Esophagus muscularis mucosa (tissue), 4 donors: ENCODE measurements around the gene PBX3. TPM values are rescaled to one million over a fixed set of nuclear protein-coding genes. Genes with fewer than 3 reads are reported as not detected.

Source experiments
- DNase-seq: peaks from one replicate; pipeline ENCODE4 v3.0.0-alpha.2; 2017; ENCODE audit errors: extremely low spot score
- H3K27ac ChIP-seq, 4 donors: fragments of 200-600 bp; sonication (generic); replicated peaks in 1 of 4; 1 replicate in 3 of 4; 2 replicates in 1 of 4; pipeline ENCODE4 v1.5.1; 2016 to 2019; ENCODE audit warnings: mild to moderate bottlenecking in 1 of 4
- H3K27me3 ChIP-seq, 4 donors: fragments of 200-600 bp; sonication (generic); one replicate each; pipeline versions ENCODE4 v1.5.1 to v1.6.0; 2016 to 2019
- H3K36me3 ChIP-seq, 4 donors: fragments of 200-600 bp; sonication (generic); one replicate each; pipeline ENCODE4 v1.5.1; 2016 to 2019
- H3K4me1 ChIP-seq, 4 donors: fragments of 200-600 bp; sonication (generic); one replicate each; pipeline ENCODE4 v1.5.1; 2016 to 2019
- H3K4me3 ChIP-seq, 4 donors: fragments of 200-600 bp; sonication (generic); 1 replicate in 2 of 4; 2 replicates in 2 of 4; pipeline ENCODE4 v1.5.1; 2016 to 2019; ENCODE audit warnings: mild to moderate bottlenecking in 4 of 4, moderate library complexity in 1 of 4
- H3K9me3 ChIP-seq, 4 donors: fragments of 200-600 bp; sonication (generic); 1 replicate in 3 of 4; 2 replicates in 1 of 4; pipeline ENCODE4 v1.5.1; 2016 to 2019
- EP300 ChIP-seq: sonication (generic); formaldehyde crosslinking; IDR thresholded peaks from one replicate; pipeline ENCODE4 v1.6.1; 2017; ENCODE audit warnings: antibody characterized with exemption
- POLR2A ChIP-seq: fragments of 450-650 bp; IDR thresholded peaks from one replicate; pipeline ENCODE4 v1.6.1; 2017; ENCODE audit warnings: antibody characterized with exemption, moderate library complexity, mild to moderate bottlenecking, low read depth
- POLR2AphosphoS5 ChIP-seq, 2 donors: sonication (generic); formaldehyde crosslinking; IDR thresholded peaks; one replicate each; pipeline ENCODE4 v1.6.1; 2017; ENCODE audit warnings: antibody characterized with exemption in 2 of 2
- WGBS: methylation state at CpG from one replicate; pipeline ENCODE4 v1.1.5; 2018; 5-methylcytosine and 5-hydroxymethylcytosine counted together
- intact Hi-C: fragments of 100-400 bp; cut with DNase I; formaldehyde crosslinking; loops from one replicate; pipeline ENCODE4 v1.15.1; 2023
- total RNA-seq, 4 donors: library from RNA; depleted of rRNA; stranded (reverse); fragments of >200 nt; gene quantifications; one replicate each; pipeline versions ENCODE4 v1.1.0 to v1.2.1, GENCODE V29; 2016
- TF ChIP-seq, protein P1 (sequence below), 3 experiments: fragments of 200-600 bp in 2 of 3; fragments of 450-650 bp in 1 of 3; sonication (generic) in 2 of 3; IDR thresholded peaks; one replicate each; pipeline ENCODE4 v1.5.1; 2017 to 2019; ENCODE audit warnings: antibody characterized with exemption in 3 of 3, mild to moderate bottlenecking in 2 of 3, moderate library complexity in 1 of 3

The PBX3 gene
- total RNA-seq, 4 donors from 2014 or later = 50.1 to 82.4 (median 54.3) TPM

DNA sequence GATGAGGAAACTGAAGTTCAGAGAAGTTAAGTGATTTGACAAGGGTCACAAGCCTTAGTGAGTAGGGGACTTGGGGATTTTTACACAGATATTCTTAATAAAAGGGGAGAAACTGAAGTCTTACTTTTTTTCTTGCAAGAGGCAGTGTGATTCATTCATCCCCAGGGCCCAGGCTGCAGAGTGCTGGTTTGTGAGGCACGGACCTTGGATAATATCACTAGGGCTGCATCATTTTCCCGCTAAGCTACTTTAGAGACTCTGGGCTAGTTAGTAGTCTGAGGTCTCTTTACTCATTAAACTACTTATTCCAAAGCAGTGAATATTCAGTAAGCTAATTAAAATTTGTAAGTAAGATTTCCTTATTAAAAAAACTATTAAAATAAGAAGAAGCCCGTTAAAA, 195.0 kb downstream of the PBX3 start:
- no peak for DNase-seq
- Histone ChIP-seq H3K36me3 (no peaks in the 10 kb centered on the region), H3K27ac (no peak overlapping the region), H3K27me3 (no peaks in the 10 kb centered on the region), H3K9me3 (peaks cover 0 to 9% (median 4%) of the 10 kb centered on the region in 4 donors), H3K4me1 (no peaks in the 10 kb centered on the region), H3K4me3 (no peak overlapping the region)
- no peak for TF ChIP-seq EP300
- no peak for TF ChIP-seq POLR2AphosphoS5 (IDR thresholded peaks at IDR 0.05)
- TF ChIP-seq, protein P1, sequence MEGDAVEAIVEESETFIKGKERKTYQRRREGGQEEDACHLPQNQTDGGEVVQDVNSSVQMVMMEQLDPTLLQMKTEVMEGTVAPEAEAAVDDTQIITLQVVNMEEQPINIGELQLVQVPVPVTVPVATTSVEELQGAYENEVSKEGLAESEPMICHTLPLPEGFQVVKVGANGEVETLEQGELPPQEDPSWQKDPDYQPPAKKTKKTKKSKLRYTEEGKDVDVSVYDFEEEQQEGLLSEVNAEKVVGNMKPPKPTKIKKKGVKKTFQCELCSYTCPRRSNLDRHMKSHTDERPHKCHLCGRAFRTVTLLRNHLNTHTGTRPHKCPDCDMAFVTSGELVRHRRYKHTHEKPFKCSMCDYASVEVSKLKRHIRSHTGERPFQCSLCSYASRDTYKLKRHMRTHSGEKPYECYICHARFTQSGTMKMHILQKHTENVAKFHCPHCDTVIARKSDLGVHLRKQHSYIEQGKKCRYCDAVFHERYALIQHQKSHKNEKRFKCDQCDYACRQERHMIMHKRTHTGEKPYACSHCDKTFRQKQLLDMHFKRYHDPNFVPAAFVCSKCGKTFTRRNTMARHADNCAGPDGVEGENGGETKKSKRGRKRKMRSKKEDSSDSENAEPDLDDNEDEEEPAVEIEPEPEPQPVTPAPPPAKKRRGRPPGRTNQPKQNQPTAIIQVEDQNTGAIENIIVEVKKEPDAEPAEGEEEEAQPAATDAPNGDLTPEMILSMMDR (IDR thresholded peaks at IDR 0.05) = no peak
- no peak for TF ChIP-seq POLR2A
- intact Hi-C loops = no loop called here
- 96% methylated on average over 3 of the region's 3 CpGs for WGBS

DNA sequence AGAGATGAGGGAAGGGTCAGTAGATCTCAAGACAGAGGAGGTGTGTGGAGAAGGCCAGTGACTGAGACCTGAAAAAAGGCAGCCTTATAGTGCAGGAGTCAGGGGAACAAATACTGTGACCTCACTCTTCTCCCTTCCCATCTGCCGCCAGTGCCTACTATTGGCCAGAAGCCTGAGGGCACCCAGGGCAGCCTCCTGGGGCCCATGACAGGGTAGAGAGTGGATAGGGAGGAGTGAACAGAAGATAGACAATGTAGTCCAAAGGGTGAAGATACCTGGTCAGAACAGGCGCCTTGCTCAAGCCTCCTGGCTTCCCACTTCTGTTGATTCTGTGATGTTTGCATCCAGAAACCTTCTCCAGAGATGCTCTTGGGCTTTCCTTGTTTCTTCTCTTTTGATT, 196.7 kb downstream of the PBX3 start:
- Histone ChIP-seq H3K4me1 (peaks cover 0 to 2% (median 0%) of the 10 kb centered on the region in 4 donors), H3K27me3 (no peaks in the 10 kb centered on the region), H3K4me3 (no peak overlapping the region), H3K9me3 (peaks cover 0 to 9% (median 4%) of the 10 kb centered on the region in 4 donors), H3K36me3 (no peaks in the 10 kb centered on the region), H3K27ac (no peak overlapping the region)
- TF ChIP-seq POLR2A (no peak), EP300 (no peak)
- no peak for DNase-seq
- 95% methylated on average over 2 of the region's 2 CpGs for WGBS
- intact Hi-C loops = no loop called here

GRCh38 chr9:125946397-125946796, 199.2 kb downstream of the PBX3 start:
- Histone ChIP-seq H3K27me3 (no peaks in the 10 kb centered on the region), H3K27ac (no peak overlapping the region), H3K9me3 (peaks cover 0 to 9% (median 4%) of the 10 kb centered on the region in 4 donors), H3K36me3 (no peaks in the 10 kb centered on the region), H3K4me3 (no peak overlapping the region), H3K4me1 (peaks cover 0 to 7% (median 0%) of the 10 kb centered on the region in 4 donors)
- no peak for DNase-seq
- TF ChIP-seq EP300 (no peak), POLR2AphosphoS5 (IDR thresholded peaks at IDR 0.05) (no peak), POLR2A (no peak)
- TF ChIP-seq, protein P1 (IDR thresholded peaks at IDR 0.05) = no peak
- intact Hi-C loops = no loop called here

DNA sequence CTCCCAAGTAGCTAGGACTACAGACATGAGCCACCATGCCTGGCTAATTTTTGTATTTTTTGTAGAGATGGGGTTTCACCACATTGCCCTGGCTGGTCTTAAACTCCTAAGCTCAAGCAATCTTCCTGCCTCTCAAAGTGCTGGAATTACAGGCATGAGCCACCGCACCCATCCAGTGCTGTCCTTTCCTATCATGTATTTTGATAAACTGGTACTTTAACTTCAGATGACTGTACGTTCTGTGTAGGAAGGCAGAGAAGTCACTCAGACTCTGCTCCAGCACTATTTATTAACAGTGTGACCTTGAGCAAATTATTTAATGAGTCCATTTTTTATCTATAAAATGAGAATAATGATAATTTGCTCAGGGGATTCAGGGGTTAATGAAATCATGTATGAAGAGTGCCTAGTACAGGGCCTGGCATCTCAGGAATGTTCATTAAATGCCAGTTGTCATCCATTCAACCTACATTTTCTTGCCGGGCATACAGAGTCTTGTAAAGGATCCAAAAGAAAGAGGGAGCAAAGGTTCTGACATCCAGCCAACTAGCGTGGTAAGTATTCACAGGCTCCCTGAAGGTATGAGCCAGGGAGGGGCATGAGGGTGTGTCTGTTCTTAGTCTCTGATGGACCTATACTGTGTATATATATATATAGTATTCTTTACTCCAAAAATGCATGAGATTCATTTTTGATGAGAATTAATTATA, 201.9 kb downstream of the PBX3 start:
- intact Hi-C loops = no loop called here
- H3K4me1 ChIP-seq = peaks cover 0 to 7% (median 0%) of the 10 kb centered on the region in 4 donors
- H3K27ac ChIP-seq = no peak overlapping the region
- H3K4me3 ChIP-seq = no peak overlapping the region
- H3K27me3 ChIP-seq = no peaks in the 10 kb centered on the region
- no peaks in the 10 kb centered on the region for H3K36me3 ChIP-seq
- H3K9me3 ChIP-seq = peaks cover 0 to 9% (median 4%) of the 10 kb centered on the region in 4 donors
- no peak for TF ChIP-seq EP300
- TF ChIP-seq, protein P1 (IDR thresholded peaks at IDR 0.05) = no peak
- TF ChIP-seq POLR2AphosphoS5 (IDR thresholded peaks at IDR 0.05) = no peak
- TF ChIP-seq POLR2A = no peak
- 79% methylated on average over 4 of the region's 4 CpGs for WGBS
- no peak for DNase-seq

DNA sequence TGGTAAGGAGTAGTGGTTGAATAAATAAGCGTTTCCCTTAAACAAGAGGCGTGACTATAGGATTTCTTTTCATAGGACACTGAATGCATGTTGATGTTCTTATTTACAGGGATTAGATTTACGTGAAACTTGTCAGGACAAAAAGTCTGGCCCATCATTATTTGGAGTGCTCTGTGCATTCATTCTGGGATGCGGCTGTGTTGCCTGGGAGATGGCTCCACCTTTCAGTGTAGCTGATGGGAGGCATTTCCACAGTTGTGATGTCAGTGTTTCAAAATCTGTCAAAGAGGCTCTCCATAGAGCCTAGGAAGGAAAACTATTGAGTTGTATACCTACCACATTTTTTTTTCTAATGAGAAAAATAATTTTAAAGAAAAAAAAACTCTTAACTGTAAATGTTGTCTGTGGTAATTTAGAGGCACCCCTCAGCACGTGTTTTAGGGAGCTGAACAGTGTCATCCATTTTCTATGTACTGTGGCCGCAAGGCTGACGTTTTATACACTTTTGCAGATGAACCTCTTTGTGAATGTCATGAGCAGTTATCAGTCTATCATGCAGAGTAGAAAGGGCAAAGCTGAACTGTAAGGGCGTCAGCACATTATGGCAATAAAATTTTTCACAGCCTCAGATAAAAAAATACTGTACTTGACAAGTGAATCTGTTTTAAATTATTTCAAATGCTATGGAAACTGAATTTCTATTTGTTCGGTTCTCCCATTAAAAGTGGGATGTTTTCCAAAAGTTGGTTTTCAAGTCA, 202.7 kb downstream of the PBX3 start:
- DNase-seq = no peak
- WGBS = 93% methylated on average over 9 of the region's 9 CpGs
- TF ChIP-seq POLR2A (no peak), EP300 (no peak), POLR2AphosphoS5 (IDR thresholded peaks at IDR 0.05) (no peak)
- TF ChIP-seq, protein P1 (IDR thresholded peaks at IDR 0.05) = no peak
- peaks cover 0 to 7% (median 0%) of the 10 kb centered on the region in 4 donors for H3K4me1 ChIP-seq
- no peak overlapping the region for H3K27ac ChIP-seq
- H3K36me3 ChIP-seq = no peaks in the 10 kb centered on the region
- H3K4me3 ChIP-seq = no peak overlapping the region
- intact Hi-C loops = no loop called here
- H3K27me3 ChIP-seq = no peaks in the 10 kb centered on the region
- peaks cover 0 to 9% (median 4%) of the 10 kb centered on the region in 4 donors for H3K9me3 ChIP-seq
